Mammary microvascular endothelial cell (primary cell): ENCODE results near the gene OR51B4. TPM values are rescaled to one million over a fixed set of nuclear protein-coding genes. Genes with fewer than 3 reads are reported as not detected.

Experiments used
- total RNA-seq: library from RNA; depleted of rRNA; stranded (reverse); fragments of >200 nt; gene quantifications from 2 replicates; pipeline ENCODE4 v1.2.3, GENCODE V29; 2015

The OR51B4 gene, protein sequence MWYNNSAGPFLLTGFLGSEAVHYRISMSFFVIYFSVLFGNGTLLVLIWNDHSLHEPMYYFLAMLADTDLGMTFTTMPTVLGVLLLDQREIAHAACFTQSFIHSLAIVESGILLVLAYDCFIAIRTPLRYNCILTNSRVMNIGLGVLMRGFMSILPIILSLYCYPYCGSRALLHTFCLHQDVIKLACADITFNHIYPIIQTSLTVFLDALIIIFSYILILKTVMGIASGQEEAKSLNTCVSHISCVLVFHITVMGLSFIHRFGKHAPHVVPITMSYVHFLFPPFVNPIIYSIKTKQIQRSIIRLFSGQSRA
- total RNA-seq, result not detected in 2 replicates

GRCh38 chr11:5301846-5302245 lies at the start of gene OR51B4:
OR51B4 (minus strand) TSS chr11:5301946; CDS start chr11:5301946, 0 bp downstream.

DNA sequence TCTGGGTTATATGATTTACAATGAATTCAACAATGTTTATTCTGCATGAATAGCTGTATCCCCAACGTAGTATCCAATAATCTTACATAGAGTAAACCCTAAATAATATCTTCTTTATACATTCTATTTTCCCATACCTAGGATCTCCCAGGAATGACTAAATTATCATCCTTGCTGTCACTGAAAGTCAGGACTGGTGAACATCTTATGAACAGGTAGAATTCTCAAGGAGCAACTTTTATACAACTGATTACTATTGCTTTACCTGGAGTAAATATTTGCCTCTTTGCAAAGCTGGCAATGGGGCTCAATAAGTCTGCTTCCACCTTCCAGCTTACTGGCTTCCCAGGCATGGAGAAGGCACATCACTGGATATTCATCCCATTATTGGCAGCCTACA lies 49.5 kb upstream of the OR51B4 start, which contains the start of gene OR51B6:
TSS of gene OR51B6 (plus strand) at position 301 of the 400 bp plus-strand sequence. CDS start at position 301, 0 bp downstream.

GRCh38 chr11:5343474-5344335 lies 42.0 kb upstream of the OR51B4 start, which contains the start of gene OR51B5:
OR51B5 (minus strand) TSS chr11:5343524; CDS start chr11:5343524, 0 bp downstream.

GRCh38 chr11:5324197-5324596 lies 22.5 kb upstream of the OR51B4 start, which contains the start of gene OR51B2:
OR51B2 (minus strand) TSS chr11:5324297; CDS start chr11:5324297, 0 bp downstream.

DNA sequence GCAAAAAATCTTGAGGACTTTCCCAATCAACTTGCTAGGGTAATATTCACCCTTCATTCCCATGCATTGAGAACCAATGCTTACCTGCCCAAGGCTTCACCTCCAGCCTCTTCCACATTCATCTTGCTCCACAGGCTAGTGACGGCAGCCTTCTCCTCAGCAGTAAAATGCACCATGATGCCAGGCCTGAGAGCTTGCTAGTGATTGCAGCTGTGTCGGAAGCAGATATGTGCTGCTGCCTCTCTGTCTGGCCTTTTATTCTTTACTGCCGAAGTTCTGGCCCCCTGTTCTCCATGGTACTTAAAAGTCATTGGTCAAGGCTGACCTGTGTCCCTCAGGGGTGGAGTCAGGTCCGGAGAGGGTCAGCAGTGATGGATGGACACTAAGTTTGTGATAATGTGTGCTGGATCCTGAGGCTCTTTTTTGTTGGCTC lies 32.0 kb downstream of the OR51B4 start, which contains the start of gene HBE1:
TSS of gene HBE1 (minus strand) at position 231 of the 433 bp plus-strand sequence. CDS start at position 176, 55 bp downstream.

GRCh38 chr11:5254646-5255413 lies 46.9 kb downstream of the OR51B4 start, which contains the start of gene HBG2:
HBG2 (minus strand) TSS chr11:5254781; CDS start chr11:5254728, 53 bp downstream.

Other genes with a start within 250 kb of the OR51B4 start
- not detected in 2 replicates for gene OR52E2, start 242.3 kb downstream of the OR51B4 start, total RNA-seq
- not detected in 2 replicates for gene OR52E1, start 232.4 kb downstream of the OR51B4 start, total RNA-seq
- gene OR52A5, start 163.6 kb downstream of the OR51B4 start, total RNA-seq, result not detected in 2 replicates
- gene OR52A1, start 147.2 kb downstream of the OR51B4 start, total RNA-seq, result not detected in 2 replicates
- not detected in 2 replicates for gene OR51V1, start 101.3 kb downstream of the OR51B4 start, total RNA-seq
- gene HBB, start 74.9 kb downstream of the OR51B4 start, total RNA-seq, result not detected in 2 replicates
- not detected in 2 replicates for gene HBD, start 67.5 kb downstream of the OR51B4 start, total RNA-seq
- not detected in 2 replicates for gene HBG1, start 52.1 kb downstream of the OR51B4 start, total RNA-seq
- gene HBG2, start 47.2 kb downstream of the OR51B4 start, total RNA-seq, result not detected in 2 replicates
- not detected in 2 replicates for gene HBE1, start 32.0 kb downstream of the OR51B4 start, total RNA-seq
- gene OR51B2, start 22.4 kb upstream of the OR51B4 start, total RNA-seq, result not detected in 2 replicates
- not detected in 2 replicates for gene OR51B5, start 41.6 kb upstream of the OR51B4 start, total RNA-seq
- gene OR51B6, start 49.6 kb upstream of the OR51B4 start, total RNA-seq, result not detected in 2 replicates
- not detected in 2 replicates for gene OR51M1, start 81.9 kb upstream of the OR51B4 start, total RNA-seq
- gene OR51Q1, start 120.2 kb upstream of the OR51B4 start, total RNA-seq, result not detected in 2 replicates
- gene OR51I1, start 139.6 kb upstream of the OR51B4 start, total RNA-seq, result not detected in 2 replicates
- not detected in 2 replicates for gene OR51I2, start 147.4 kb upstream of the OR51B4 start, total RNA-seq
- not detected in 2 replicates for gene OR52D1, start 186.7 kb upstream of the OR51B4 start, total RNA-seq
- gene UBQLN3, start 208.0 kb upstream of the OR51B4 start, total RNA-seq, result not detected in 2 replicates
- 0.25 TPM in 1 of 2 replicates, not detected in the other for gene UBQLNL, start 214.8 kb upstream of the OR51B4 start, total RNA-seq
- not detected in 2 replicates for gene OR52H1, start 246.6 kb upstream of the OR51B4 start, total RNA-seq